ENCODE results near the gene GSE1.

- TF ChIP-seq POLR2A (IDR thresholded peaks at IDR 0.05) (no peak), CTCF (IDR thresholded peaks at IDR 0.05) (no peak)
These were observed 93.4 kb downstream of the GSE1 start for GRCh38 chr16:85706449-85707034.
